Subcutaneous abdominal adipose tissue (tissue), 5 donors: Measurements from ENCODE around the gene RTF2.
A peak's percentile ranks its signal among the peaks of the same experiment; 100 is the strongest.
"Not testable (repeated sequence)": the region's sequence is repeated elsewhere in the genome, so short reads cannot be mapped to it uniquely, and the experiment has no call there.

Experiments
- H3K27ac ChIP-seq: one replicate; pipeline ENCODE4 v1.7.0; 2013; ENCODE audit warnings: low read depth, mild to moderate bottlenecking, inconsistent platforms, low read length, moderate library complexity
- H3K27me3 ChIP-seq, 5 donors: one replicate each; pipeline ENCODE4 v1.7.0; 2013; ENCODE audit warnings: low read length in 5 of 5, inconsistent platforms in 1 of 5; ENCODE audit not compliant: control insufficient read depth in 5 of 5, insufficient read depth in 4 of 5
- H3K36me3 ChIP-seq, 5 donors: one replicate each; pipeline ENCODE4 v1.7.0; 2013; ENCODE audit warnings: low read length in 5 of 5; ENCODE audit not compliant: control insufficient read depth in 5 of 5, insufficient read depth in 5 of 5
- H3K4me1 ChIP-seq, 5 donors: one replicate each; pipeline ENCODE4 v1.7.0; 2013; ENCODE audit warnings: low read length in 5 of 5, mild to moderate bottlenecking in 3 of 5, moderate library complexity in 1 of 5; ENCODE audit not compliant: control insufficient read depth in 5 of 5, insufficient read depth in 5 of 5
- H3K4me3 ChIP-seq, 5 donors: one replicate each; pipeline ENCODE4 v1.7.0; 2013; ENCODE audit warnings: low read length in 5 of 5, low read depth in 1 of 5
- H3K9ac ChIP-seq, 5 donors: one replicate each; pipeline ENCODE4 v1.7.0; 2013; ENCODE audit warnings: low read length in 5 of 5, mild to moderate bottlenecking in 4 of 5, moderate library complexity in 3 of 5
- H3K9me3 ChIP-seq, 5 donors: one replicate each; pipeline ENCODE4 v1.7.0; 2013; ENCODE audit warnings: low read length in 5 of 5; ENCODE audit not compliant: control insufficient read depth in 5 of 5
- donor health status: healthy.
- donor health status: healthy.
- donor health status: healthy.
- donor health status: healthy.
- donor health status: healthy.

RTF2 gene

DNA sequence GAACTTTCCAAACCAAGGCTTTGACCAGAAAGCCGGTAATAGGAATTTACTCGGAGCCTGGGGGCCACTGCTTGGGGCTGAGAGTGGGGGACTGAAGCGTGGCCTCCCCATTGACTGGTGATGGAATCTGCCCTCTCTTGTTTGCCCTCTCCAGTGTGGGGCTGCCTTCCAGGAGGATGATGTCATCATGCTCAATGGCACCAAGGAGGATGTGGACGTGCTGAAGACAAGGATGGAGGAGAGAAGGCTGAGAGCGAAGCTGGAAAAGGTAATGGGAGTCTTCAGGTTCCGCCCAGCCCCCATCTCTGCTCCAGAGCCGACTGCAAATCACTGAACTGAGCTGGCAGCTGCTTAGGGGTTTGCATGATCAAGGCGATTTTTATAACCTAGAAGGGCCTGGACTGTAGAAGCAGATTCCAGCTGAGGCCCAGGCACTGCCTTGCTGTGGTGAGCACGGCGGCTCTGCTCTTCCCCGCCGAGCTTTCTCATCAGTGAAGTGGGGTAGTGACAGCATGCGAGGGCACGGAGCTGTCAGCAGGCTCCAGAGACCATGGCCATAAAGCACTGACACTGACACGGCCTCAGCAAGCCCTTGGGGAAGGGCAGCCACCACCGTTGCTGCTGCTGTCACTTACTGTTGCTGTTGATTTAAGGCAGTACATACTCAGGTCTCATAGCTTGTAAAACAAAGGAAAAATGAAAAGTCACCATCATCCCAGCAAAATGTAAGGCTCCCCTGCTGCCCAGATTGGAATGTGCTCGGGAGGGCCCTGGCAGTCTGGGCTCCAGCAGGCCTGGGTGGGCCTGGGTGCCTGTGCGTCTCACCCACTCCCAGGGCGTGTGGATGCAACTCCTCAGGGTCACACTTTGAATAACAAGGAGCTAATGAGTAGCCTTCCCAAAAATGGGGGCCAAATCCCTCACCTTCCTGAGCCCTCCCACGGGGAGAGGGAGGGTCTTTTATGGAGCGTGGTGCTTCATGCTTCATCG lies 45.0 kb downstream of the RTF2 start:
- Histone ChIP-seq H3K9me3 (peaks cover 0 to 4% (median 0%) of the 10 kb centered on the region in 5 donors), H3K27me3 (no peaks in the 10 kb centered on the region), H3K4me3 (no peak overlapping the region), H3K27ac (no peak overlapping the region), H3K36me3 (peaks cover 0 to 53% (median 33%) of the 10 kb centered on the region in 5 donors), H3K4me1 (peaks cover 0 to 24% (median 19%) of the 10 kb centered on the region in 5 donors), H3K9ac (no peak overlapping the region)

DNA sequence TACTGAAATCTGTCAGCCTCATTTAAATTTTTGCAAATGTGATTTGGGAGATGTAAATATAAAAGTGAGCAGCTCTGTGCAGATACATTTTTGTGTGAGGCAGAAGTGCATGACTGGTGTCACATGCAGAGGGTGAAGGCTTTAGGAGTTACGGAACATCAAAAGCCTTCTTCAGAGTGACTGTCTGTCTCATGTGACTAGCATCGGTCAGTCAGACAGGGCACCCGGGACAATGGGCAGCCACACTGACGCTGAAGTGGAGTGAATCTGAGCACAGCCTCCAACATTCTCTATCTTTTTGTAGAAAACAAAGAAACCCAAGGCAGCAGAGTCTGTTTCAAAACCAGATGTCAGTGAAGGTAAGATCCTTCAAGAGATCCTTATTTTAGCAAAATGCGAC lies 48.2 kb downstream of the RTF2 start:
- H3K9ac ChIP-seq, result peak overlapping the region in 1 of 5 donors; percentile 19
- H3K4me1 ChIP-seq, result peaks cover 0 to 24% (median 19%) of the 10 kb centered on the region in 5 donors
- peak overlapping the region; percentile 63 for H3K27ac ChIP-seq
- H3K27me3 ChIP-seq, result no peaks in the 10 kb centered on the region
- peaks cover 0 to 21% (median 14%) of the 10 kb centered on the region in 5 donors for H3K9me3 ChIP-seq
- H3K4me3 ChIP-seq, result no peak overlapping the region
- H3K36me3 ChIP-seq, result peaks cover 3 to 71% (median 57%) of the 10 kb centered on the region in 5 donors

DNA sequence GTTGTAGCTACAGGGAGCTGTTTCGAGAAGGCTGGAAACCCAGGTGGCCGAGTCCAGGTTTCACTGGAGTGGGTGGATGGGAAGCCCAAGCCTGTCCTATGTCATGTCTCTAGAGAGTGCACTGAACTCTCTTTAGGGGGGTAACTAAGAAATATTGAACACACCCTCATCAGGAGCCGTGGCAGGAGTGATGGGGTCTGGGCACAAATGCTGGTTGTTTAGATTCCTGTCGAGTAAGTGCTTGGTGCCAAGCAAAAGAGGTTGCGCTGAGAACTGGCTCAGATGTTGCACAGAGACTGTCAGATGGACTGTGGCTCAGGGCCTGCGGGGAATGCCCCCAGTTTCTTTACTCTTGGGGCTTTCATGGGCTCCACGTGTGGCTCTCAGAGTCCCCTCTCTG lies 48.8 kb downstream of the RTF2 start:
- Histone ChIP-seq H3K9me3 (peaks cover 0 to 21% (median 16%) of the 10 kb centered on the region in 5 donors), H3K9ac (no peak overlapping the region), H3K27ac (peak overlapping the region; percentile 63), H3K4me3 (no peak overlapping the region), H3K27me3 (no peaks in the 10 kb centered on the region), H3K36me3 (peaks cover 3 to 66% (median 57%) of the 10 kb centered on the region in 5 donors), H3K4me1 (peaks cover 0 to 24% (median 19%) of the 10 kb centered on the region in 5 donors)

DNA sequence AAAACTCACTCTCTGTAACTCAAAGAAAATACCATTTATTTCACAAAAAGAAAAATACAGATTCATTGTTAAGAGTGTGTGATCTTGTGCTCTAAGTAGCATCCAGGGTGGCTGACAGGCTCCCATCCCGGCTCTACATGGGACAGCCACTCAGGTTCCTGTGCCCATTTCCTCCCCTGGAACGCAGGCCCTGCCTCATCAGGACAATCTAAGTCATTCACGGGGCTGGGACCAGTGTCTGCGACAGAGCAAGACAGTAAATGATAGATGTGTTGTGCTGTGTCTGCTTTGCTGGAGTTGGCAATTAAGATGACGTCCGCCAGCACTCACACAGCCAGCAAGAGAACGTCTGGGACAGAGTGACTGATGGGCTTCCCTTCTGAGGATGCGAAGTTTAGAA lies 49.2 kb downstream of the RTF2 start:
- peaks cover 0 to 24% (median 19%) of the 10 kb centered on the region in 5 donors for H3K4me1 ChIP-seq
- no peak overlapping the region for H3K9ac ChIP-seq
- H3K4me3 ChIP-seq, result no peak overlapping the region
- H3K36me3 ChIP-seq, result peaks cover 3 to 63% (median 52%) of the 10 kb centered on the region in 5 donors
- peak overlapping the region; percentile 63 for H3K27ac ChIP-seq
- H3K9me3 ChIP-seq, result peaks cover 0 to 21% (median 16%) of the 10 kb centered on the region in 5 donors
- H3K27me3 ChIP-seq, result no peaks in the 10 kb centered on the region

DNA sequence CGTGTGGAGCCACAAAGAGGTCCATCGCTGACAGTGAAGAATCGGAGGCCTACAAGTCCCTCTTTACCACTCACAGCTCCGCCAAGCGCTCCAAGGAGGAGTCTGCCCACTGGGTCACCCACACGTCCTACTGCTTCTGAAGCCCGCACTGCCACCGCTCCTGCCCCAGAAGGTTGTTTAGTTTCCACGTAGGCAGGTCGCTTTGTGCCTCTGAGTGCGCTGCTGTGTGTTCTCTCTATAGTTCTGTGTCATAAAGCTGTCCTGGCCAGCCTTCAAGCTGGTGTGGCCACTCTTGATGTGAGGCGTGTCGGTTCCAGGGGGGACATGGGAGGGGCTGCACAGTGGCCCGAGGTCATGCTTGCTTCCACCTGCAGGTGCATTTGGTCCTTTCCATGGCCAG lies 49.7 kb downstream of the RTF2 start:
- Histone ChIP-seq H3K27me3 (no peaks in the 10 kb centered on the region), H3K9me3 (peaks cover 0 to 21% (median 16%) of the 10 kb centered on the region in 5 donors), H3K9ac (no peak overlapping the region), H3K36me3 (peaks cover 3 to 58% (median 51%) of the 10 kb centered on the region in 5 donors), H3K27ac (no peak overlapping the region), H3K4me3 (no peak overlapping the region), H3K4me1 (peaks cover 0 to 24% (median 19%) of the 10 kb centered on the region in 5 donors)

DNA sequence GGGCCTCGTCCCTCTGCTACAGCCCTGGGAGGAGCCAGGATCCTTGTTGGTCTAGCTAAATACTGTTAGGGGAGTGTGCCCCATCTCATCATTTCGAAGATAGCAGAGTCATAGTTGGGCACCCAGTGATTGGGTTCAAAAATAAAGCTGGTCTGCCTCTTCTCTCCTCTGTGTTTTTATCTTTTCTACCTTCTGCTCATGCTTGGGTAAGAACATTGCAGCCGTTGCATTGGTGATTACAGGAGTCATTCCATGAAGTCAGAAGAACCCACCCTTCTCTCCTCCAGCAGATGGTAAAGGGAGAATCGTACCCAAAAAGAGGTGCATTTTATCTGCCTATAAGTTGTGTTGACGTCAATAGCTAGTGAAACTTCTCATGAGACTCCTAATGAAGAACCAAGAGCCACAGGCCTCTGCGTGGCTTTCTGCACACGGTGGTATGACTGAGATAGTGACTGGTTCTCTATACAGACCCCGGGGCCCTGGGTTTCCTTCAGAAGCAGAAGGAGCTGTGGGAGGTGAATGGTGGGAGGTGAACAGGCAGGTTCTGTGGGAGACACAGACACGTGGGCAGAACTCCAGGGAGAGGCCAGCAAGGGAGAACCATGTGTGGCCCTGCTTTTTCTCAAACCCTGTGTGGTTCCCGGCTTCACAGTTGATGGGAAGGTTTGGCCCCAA lies 50.4 kb downstream of the RTF2 start:
- peaks cover 3 to 51% (median 44%) of the 10 kb centered on the region in 5 donors for H3K36me3 ChIP-seq
- H3K4me1 ChIP-seq, result peaks cover 0 to 24% (median 19%) of the 10 kb centered on the region in 5 donors
- no peak overlapping the region for H3K9ac ChIP-seq
- H3K9me3 ChIP-seq, result peaks cover 0 to 21% (median 16%) of the 10 kb centered on the region in 5 donors
- H3K27ac ChIP-seq, result no peak overlapping the region
- H3K27me3 ChIP-seq, result no peaks in the 10 kb centered on the region
- no peak overlapping the region for H3K4me3 ChIP-seq

DNA sequence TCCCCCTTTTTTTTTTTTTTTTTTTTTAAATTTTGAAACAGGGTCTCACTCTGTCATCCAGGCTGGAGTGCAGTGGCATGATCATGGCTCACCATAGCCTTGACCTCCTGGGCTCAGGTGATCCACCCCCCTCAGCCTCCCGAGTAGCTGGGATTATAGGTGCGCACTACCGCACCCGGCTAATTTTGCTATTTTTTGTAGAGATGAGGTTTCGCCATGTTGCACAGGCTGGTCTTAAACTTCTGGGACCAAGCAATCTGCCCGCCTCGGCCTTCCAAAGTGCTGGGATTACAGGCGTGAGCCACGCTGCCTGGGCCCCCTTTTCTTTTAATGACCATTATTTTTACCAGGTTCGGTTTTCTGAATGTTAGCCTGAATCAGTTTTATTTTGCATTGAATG lies 51.1 kb downstream of the RTF2 start:
- Histone ChIP-seq H3K27ac (no peak overlapping the region), H3K27me3 (no peaks in the 10 kb centered on the region), H3K36me3 (peaks cover 3 to 44% (median 38%) of the 10 kb centered on the region in 5 donors), H3K9ac (no peak overlapping the region), H3K9me3 (peaks cover 0 to 21% (median 16%) of the 10 kb centered on the region in 5 donors), H3K4me3 (no peak overlapping the region), H3K4me1 (peaks cover 0 to 24% (median 19%) of the 10 kb centered on the region in 5 donors)

DNA sequence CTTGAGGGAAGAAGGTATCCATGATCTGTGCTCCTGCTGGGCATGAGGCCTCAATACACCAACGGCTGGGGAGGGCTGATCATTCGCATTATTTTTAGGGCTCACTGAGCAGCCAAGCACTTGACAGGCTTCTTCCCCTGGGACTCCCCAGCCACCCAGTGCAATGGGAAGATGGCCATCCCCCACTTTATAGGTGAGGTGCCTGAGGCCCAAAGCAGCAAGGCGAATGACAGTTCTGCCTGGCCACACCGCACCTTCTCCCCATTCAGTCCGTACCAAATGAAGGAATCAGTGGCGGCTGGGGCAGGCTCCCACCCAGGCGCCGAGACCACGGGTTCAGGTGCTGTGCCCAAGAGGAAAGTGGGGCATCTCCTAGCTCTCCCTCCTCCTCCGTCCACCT lies 51.8 kb downstream of the RTF2 start:
- Histone ChIP-seq H3K4me1 (peaks cover 0 to 22% (median 19%) of the 10 kb centered on the region in 5 donors), H3K36me3 (peaks cover 3 to 43% (median 38%) of the 10 kb centered on the region in 5 donors), H3K9me3 (peaks cover 0 to 21% (median 16%) of the 10 kb centered on the region in 5 donors), H3K4me3 (peak overlapping the region in 1 of 5 donors; percentile 29), H3K27ac (no peak overlapping the region), H3K27me3 (no peaks in the 10 kb centered on the region), H3K9ac (no peak overlapping the region)

DNA sequence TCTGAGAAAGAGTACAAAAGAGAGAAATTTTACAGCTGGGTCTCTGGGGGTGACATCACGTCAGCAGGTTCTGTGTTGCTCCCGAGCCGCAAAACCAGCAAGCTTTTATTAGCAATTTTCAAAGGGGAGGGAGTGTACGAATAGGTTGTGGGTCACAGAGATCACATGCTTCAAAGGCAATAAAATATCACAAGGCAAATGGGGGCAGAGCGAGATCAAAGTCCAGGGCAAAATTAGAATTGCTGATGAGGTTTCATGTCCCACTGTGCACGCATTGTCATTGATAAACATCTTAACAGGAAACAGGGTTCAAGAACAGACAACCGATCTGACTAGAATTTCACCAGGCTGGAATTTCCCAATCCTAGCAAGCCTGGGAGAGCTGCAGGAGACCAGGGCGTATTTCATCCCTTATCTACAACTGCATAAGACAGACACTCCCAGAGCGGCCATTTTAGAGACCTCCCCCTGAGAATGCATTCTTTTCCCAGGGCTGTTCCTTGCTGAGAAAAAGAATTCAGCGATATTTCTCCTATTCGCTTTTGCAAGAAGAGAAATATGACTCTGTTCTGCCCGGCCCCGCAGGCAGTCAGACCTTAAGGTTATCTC lies 52.4 kb downstream of the RTF2 start:
- peaks cover 3 to 41% (median 38%) of the 10 kb centered on the region in 5 donors for H3K36me3 ChIP-seq
- H3K27me3 ChIP-seq, H3K9ac ChIP-seq, H3K27ac ChIP-seq, H3K4me3 ChIP-seq: not testable (repeated sequence)
- H3K4me1 ChIP-seq, result peaks cover 0 to 15% (median 13%) of the 10 kb centered on the region in 5 donors
- H3K9me3 ChIP-seq, result peaks cover 0 to 21% (median 16%) of the 10 kb centered on the region in 5 donors
